SK-N-MC (cell line): ENCODE measurements around the gene CCM2.

ENCODE experiments used
- DNase-seq: peaks from one replicate; pipeline ENCODE4 v3.0.0-alpha.2; 2011; ENCODE audit warnings: low read depth, low spot score
- H3K27ac ChIP-seq: fragments of 200-600 bp; sonication (generic); 2 replicates; pipeline ENCODE4 v1.5.1; 2016; ENCODE audit warnings: mixed run types
- H3K36me3 ChIP-seq: fragments of 200-600 bp; sonication (generic); 2 replicates; pipeline ENCODE4 v1.6.1; 2017; ENCODE audit warnings: antibody characterized with exemption, low read length, mixed read lengths; ENCODE audit not compliant: insufficient read depth
- H3K4me3 ChIP-seq: fragments of 200-600 bp; sonication (generic); 2 replicates; pipeline ENCODE4 v1.5.1; 2016
- H3K9ac ChIP-seq: fragments of 200-600 bp; sonication (generic); 2 replicates; pipeline ENCODE4 v1.8.0; 2017; ENCODE audit warnings: mixed run types, mixed read lengths; ENCODE audit not compliant: insufficient read length
- H3K9me3 ChIP-seq: fragments of 200-600 bp; sonication (generic); 2 replicates; pipeline ENCODE4 v1.6.1; 2017; ENCODE audit warnings: low read depth, mild to moderate bottlenecking, antibody characterized with exemption, low read length, moderate library complexity, mixed read lengths
- EZH2 ChIP-seq: fragments of 200-600 bp; sonication (generic); IDR thresholded peaks from one replicate; pipeline ENCODE4 v1.6.1; 2017; ENCODE audit warnings: antibody characterized with exemption
- FOXP2 ChIP-seq: optimal IDR thresholded peaks from 2 replicates; pipeline ENCODE3; 2011; ENCODE audit warnings: mild to moderate bottlenecking, moderate library complexity; ENCODE audit not compliant: insufficient read depth; ENCODE audit errors: extremely low read length, control extremely low read depth
- POLR2AphosphoS5 ChIP-seq: IDR thresholded peaks from 2 replicates; pipeline ENCODE4 v1.6.1; 2012; ENCODE audit warnings: mild to moderate bottlenecking, low read depth, low read length, borderline replicate concordance

Gene CCM2

DNA sequence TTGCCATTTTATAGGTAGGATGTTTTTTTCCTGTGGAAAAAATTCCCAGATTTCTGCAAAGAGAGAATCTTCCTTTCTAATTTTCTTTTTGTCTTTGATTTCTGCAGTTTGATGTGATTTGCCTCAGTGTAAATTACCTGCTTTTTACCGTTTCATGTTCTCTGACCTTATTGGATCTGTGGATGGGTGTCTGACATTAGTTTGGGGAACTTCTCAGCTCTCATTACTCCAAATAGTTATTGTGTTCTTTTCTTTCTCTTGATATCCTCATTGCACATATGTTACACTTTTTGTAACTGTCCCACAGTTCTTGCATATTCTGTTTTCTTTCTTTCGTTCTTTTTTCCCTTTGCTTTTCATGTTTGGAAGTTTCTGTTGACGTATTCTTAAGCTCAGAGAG lies 60.3 kb downstream of the CCM2 start:
- no peak overlapping the region for H3K27ac ChIP-seq
- H3K4me3 ChIP-seq, result no peak overlapping the region
- peaks cover 17% of the 10 kb centered on the region; the same call in 1 of the 2 replicates for H3K36me3 ChIP-seq
- no peak for TF ChIP-seq POLR2AphosphoS5
- no peak overlapping the region for H3K9ac ChIP-seq
- DNase-seq, result no peak
- no peaks in the 10 kb centered on the region; the same call in 1 of the 2 replicates for H3K9me3 ChIP-seq

DNA sequence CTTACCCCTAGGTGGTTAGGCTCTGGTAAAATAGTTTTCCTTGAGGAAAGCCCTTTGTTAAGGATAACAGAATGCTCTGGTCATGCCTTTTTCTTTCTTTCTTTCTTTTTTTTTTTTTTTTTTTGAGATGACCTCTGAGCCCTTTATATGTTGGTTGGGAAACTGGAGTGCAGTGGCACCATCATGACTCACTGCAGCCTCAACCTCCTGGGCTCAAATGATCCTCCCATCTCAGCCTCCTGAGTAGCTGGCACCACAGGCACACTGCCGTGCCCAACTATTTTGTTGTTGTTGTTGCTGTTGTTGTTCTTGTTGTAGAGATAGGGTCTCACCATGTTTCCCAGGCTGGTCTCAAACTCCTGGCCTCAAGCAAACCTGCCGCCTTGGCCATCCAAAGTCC lies 61.4 kb downstream of the CCM2 start:
- no peak overlapping the region for H3K27ac ChIP-seq

DNA sequence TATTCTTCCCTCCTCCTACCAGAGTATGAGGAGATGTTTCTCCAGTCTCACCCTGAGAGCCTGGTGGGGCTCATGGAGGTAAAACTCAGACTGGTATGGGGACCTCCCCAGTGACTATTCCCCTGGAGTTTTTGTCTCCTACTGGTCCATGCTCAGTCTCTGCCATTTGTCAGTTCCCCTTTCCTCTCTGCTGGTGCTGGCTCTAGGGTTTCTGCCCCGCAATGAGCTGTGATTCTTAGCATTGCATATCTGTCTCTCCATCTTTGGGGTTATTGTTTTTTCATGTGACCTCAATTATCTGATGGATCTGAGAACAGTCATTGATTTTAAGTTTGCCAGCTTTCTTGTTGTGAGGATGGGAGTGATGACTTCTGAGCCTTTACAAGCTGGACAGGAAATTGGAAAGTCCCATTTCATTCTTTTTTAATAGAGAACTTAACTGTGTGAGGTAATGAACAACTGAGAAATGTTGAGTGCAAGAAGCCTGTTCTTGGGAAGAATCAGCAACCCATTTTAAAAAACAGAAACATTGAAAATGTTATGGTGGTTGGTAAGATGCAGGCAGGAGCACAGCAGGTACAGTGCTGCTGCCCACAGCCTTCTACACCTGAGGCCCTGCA lies 61.9 kb downstream of the CCM2 start:
- DNase-seq, result no peak
- no peak overlapping the region for H3K9ac ChIP-seq
- no peak overlapping the region for H3K4me3 ChIP-seq
- H3K9me3 ChIP-seq, result no peaks in the 10 kb centered on the region
- peaks cover 13% of the 10 kb centered on the region; the same call in 1 of the 2 replicates for H3K36me3 ChIP-seq
- H3K27ac ChIP-seq, result no peak overlapping the region
- no peak for TF ChIP-seq POLR2AphosphoS5
- no peak for TF ChIP-seq EZH2
- no peak for TF ChIP-seq FOXP2

More for the DNA sequence above, 61.4 kb downstream of the CCM2 start:
- Histone ChIP-seq H3K4me3 (no peak overlapping the region), H3K36me3 (peaks cover 13% of the 10 kb centered on the region; the same call in 1 of the 2 replicates), H3K9me3 (no peaks in the 10 kb centered on the region), H3K9ac (no peak overlapping the region)
- DNase-seq, result no peak
- TF ChIP-seq EZH2 (no peak), POLR2AphosphoS5 (no peak), FOXP2 (no peak)

- H3K36me3 ChIP-seq, result peaks cover 13% of the 10 kb centered on the region; the same call in 1 of the 2 replicates
- no peaks in the 10 kb centered on the region for H3K9me3 ChIP-seq
- no peak overlapping the region for H3K4me3 ChIP-seq
- H3K9ac ChIP-seq, result no peak overlapping the region
- H3K27ac ChIP-seq, result no peak overlapping the region
- DNase-seq, result no peak
- TF ChIP-seq EZH2, result no peak
- TF ChIP-seq FOXP2, result no peak
- no peak for TF ChIP-seq POLR2AphosphoS5
Observed at GRCh38 chr7:45064047-45064725, 64.2 kb downstream of the CCM2 start.

DNA sequence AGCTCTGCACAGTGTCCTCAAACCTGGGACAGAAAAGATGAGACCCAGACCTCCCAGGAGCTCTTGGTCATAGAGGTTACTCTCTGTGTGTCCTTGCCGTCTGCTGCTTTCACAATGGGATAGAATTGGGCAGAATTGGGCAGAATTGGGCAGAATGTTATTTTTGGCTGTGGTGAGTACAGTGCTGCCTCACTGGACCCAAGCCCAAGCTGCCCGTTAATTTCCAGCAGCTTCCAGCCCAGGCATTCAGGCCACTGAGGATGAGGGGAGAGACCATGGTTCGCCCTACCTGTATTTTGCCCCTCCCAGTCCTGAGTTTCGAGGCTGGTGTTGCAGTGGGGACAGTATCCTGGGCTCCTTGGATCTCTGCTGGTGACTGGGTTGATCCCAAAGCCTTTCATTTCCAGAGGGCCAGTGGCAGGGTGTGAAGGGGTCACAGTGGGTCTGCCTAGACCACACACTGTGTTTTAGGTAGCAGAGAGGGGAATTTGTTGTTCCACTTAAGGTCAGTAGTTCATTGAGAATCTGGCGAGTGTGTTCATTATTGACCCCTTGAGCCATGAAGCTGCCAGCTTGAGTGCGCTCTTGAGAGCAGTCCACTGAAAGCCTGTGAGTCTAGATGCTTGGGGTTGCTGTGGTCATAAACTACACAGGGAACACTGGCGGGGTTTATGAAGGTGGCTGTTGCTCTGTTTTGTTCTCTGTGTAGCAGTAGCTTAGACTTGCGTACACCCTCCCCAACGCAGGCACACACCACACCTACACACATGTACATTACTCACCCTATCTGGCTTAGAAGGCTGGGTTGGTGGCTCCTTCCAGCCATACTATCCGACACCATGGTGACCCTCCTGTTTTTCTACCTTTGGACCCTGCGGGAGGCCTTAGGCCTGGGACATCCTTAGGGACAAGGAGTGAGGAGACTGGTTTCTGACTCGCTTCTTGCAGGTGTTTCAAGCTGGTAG lies 65.3 kb downstream of the CCM2 start:
- Histone ChIP-seq H3K27ac (no peak overlapping the region), H3K4me3 (no peak overlapping the region), H3K9ac (no peak overlapping the region), H3K36me3 (peaks cover 18% of the 10 kb centered on the region; the same call in 1 of the 2 replicates), H3K9me3 (no peaks in the 10 kb centered on the region)
- DNase-seq, result no peak
- no peak for TF ChIP-seq EZH2
- no peak for TF ChIP-seq FOXP2
- TF ChIP-seq POLR2AphosphoS5, result no peak

- TF ChIP-seq EZH2 (no peak), POLR2AphosphoS5 (no peak)
- Histone ChIP-seq H3K27ac (no peak overlapping the region), H3K36me3 (peaks cover 18% of the 10 kb centered on the region; the same call in 1 of the 2 replicates), H3K9me3 (no peaks in the 10 kb centered on the region), H3K4me3 (no peak overlapping the region), H3K9ac (no peak overlapping the region)
- no peak for DNase-seq
Observed at GRCh38 chr7:45066409-45066808, 66.4 kb downstream of the CCM2 start.

- peaks cover 18% of the 10 kb centered on the region; the same call in 1 of the 2 replicates for H3K36me3 ChIP-seq
- TF ChIP-seq POLR2AphosphoS5, result no peak
- TF ChIP-seq FOXP2, result no peak
- no peak for TF ChIP-seq EZH2
- no peak overlapping the region for H3K27ac ChIP-seq
- H3K9ac ChIP-seq, result no peak overlapping the region
- H3K4me3 ChIP-seq, result no peak overlapping the region
- no peak for DNase-seq
- no peaks in the 10 kb centered on the region for H3K9me3 ChIP-seq
Observed at GRCh38 chr7:45067582-45067981, 67.6 kb downstream of the CCM2 start.

- Histone ChIP-seq H3K36me3 (peaks cover 17% of the 10 kb centered on the region; the same call in 1 of the 2 replicates), H3K9me3 (no peaks in the 10 kb centered on the region), H3K27ac (no peak overlapping the region), H3K9ac (no peak overlapping the region), H3K4me3 (no peak overlapping the region)
- no peak for DNase-seq
- TF ChIP-seq EZH2 (no peak), FOXP2 (no peak), POLR2AphosphoS5 (no peak)
Observed at GRCh38 chr7:45068236-45069023, 68.4 kb downstream of the CCM2 start.
